Measurements from ENCODE around the gene MTCL1.

MTCL1 gene

DNA sequence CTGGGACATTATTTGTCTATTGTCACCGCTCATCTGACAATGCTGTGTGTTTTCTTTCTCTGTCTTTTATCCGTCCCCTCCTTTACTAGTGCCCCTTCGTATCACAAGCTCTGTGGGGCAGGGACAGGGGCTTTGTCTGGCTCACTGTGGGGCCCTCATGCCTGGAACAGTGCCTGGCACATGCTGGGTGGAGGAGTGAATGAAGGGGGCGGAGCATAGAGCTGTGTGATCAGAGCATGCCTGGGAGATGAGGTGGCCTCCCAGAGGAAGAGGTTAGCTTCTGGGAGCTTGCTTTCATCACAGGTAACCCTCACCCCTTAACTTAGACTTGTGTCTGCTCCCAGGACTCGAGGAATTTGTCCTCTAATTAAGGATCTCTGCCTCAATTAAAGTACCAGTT lies 16.4 kb downstream of the MTCL1 start:
- TF ChIP-seq, protein P1, sequence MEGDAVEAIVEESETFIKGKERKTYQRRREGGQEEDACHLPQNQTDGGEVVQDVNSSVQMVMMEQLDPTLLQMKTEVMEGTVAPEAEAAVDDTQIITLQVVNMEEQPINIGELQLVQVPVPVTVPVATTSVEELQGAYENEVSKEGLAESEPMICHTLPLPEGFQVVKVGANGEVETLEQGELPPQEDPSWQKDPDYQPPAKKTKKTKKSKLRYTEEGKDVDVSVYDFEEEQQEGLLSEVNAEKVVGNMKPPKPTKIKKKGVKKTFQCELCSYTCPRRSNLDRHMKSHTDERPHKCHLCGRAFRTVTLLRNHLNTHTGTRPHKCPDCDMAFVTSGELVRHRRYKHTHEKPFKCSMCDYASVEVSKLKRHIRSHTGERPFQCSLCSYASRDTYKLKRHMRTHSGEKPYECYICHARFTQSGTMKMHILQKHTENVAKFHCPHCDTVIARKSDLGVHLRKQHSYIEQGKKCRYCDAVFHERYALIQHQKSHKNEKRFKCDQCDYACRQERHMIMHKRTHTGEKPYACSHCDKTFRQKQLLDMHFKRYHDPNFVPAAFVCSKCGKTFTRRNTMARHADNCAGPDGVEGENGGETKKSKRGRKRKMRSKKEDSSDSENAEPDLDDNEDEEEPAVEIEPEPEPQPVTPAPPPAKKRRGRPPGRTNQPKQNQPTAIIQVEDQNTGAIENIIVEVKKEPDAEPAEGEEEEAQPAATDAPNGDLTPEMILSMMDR (IDR thresholded peaks at IDR 0.05; ENCODE audit: low read depth, low read length), result no peak
- DNase-seq (ENCODE audit: extremely low read depth, low read depth), result no peak

DNA sequence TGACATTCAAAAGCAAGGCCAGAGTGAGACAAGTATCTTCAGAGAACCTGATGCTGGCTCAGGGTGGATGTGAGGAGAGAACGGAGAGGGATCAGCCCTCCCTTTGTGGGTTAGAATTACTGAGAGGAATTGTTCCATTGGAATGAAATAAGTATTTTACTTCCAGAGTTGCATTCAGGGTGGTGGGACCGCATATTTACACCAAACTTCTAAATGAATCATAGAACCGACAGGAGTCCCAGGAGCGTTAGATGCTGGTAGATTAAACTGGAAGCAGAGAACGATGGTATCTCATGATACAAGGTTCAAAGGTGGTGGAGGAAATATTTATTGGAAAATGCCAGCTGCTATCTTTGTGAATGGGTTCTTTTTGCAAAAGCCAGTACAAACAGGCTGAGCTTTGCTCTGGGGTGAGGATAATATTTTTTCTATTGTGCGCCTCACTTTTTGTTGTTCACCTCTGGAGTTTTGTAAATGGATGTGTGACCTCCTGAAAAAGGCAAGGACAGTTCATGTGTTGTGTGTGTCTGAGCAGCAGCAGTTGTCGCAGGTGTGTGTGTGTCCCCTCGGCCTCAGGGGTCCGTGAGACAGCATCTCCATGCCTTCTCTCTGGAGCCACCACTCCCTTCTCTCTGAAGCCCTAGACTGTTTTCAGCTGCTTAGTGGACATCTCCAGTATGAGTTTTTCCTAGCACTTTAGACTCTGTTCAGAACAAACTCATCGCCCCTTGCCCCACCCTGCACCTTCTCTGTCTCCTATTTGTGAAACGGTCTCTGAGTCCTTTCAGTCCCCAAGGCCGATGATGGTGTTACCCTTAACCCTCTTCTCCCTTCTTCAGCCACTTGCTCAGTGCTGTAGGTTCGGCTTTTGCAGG lies 17.8 kb downstream of the MTCL1 start:
- DNase-seq (ENCODE audit: extremely low read depth, low read depth), result no peak
- TF ChIP-seq, protein P1 (IDR thresholded peaks at IDR 0.05; ENCODE audit: low read depth, low read length), result no peak

DNA sequence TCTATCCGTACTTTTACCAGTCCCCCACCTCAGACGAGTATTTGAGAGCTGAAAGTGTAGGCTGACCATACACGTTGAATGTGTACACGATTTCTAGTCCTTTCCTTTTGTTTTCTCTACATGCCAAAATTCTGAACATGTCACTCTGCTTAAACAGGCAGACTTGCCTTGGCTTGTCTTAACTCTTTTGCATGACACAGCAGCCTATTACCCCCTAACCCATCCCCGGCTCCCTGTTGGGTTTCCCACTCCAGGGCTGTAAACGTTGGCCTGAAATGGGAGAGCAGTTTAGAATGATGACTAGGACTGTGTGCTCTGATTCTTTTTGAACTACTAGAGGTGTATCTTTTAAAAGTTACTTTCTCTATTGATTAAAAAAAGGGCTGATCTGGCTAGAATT lies 19.1 kb downstream of the MTCL1 start:
- DNase-seq (ENCODE audit: extremely low read depth, low read depth), result no peak
- TF ChIP-seq, protein P1 (IDR thresholded peaks at IDR 0.05; ENCODE audit: low read depth, low read length), result no peak

DNA sequence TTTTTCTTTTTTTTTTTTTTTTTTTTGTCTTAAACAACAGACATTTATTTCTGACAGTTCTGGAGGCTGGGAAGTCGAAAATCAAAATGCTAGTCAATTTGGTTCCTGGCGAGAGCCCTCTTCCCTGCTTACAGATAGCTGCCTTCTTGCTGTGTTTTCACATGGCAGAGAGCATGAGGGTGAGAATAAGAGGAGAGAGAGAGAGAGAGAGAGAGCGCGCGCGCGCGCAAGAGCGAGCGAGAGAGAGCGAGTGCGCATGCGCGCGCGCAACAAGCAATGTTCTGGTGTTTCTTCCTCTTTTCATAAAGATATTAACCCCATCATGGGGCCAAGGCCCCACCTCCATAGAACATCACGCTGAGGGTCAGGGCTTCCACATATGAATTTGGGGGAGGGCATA lies 20.9 kb downstream of the MTCL1 start:
- TF ChIP-seq, protein P1 (IDR thresholded peaks at IDR 0.05; ENCODE audit: low read depth, low read length), result no peak

DNA sequence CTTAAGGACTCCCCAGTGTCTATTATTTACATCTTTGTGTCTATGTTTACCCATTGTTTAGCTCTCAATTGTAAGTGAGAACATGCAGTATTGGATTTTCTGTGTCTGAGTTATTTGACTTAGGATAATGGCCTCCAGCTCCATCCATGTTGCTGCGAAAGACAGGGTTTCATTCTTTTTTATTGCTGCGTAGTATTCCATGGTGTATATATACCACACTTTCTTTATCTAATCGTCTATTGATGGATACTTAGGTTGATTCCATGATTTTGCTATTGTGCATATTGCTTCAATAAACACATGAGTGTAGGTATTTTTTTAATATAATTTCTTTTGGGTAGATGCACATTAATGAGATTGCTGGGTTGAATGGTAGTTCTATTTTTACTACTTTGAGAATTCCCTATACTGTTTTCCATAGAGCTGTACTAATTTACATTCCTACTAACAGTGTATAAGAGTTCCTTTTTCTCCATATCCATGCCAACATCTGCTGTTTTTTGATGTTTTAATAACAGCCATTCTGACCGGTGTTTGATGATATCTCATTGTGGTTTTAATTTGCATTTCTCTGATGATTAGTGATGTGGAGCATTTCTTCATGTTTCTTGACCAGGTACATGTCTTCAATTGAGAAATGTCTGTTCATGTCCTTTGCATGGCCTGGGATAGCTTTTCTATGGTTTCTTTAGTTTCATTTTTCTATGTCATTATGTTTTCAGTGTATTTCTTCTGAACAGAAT lies 21.8 kb downstream of the MTCL1 start:
- TF ChIP-seq, protein P1 (IDR thresholded peaks at IDR 0.05; ENCODE audit: low read depth, low read length), result no peak
- no peak for DNase-seq (ENCODE audit: extremely low read depth, low read depth)

More for the DNA sequence above, 20.9 kb downstream of the MTCL1 start:
- no peak for DNase-seq (ENCODE audit: extremely low read depth, low read depth)

DNA sequence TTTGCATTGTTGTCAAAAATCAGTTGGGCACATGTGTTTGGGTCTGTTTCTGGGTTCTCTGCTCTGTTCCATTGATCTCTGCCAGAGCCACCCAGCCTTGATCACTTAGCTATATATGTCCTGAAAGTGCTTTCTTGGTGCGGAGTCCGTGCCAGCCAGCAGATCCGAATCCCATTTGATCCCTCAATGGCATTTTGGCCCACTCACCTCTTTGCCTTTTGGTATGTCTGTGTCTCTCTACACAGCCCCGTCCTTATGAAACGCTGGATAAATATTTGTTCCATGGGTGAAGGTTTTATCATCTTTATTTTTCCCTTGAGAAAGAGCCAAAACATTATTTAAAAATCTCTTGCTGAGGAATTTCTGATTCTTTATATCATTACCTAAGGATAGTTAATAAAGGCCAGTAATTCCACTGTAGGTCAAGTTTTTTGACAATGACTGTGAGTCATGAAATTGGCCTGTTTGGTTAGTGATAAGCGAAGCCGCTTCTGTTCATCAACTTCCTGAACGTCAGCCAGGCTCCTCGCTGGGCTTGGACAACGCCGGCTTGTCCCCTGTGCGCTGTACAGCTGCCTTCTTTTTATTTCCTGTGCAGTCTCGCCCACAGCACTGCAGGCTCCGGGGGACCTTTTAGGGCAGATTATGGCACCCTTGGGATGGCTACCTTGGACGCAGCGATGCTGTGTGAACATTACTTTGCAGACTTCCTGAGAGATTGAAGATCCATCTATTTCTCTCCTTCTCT lies 24.9 kb downstream of the MTCL1 start:
- no peak for DNase-seq (ENCODE audit: extremely low read depth, low read depth)
- TF ChIP-seq, protein P1 (IDR thresholded peaks at IDR 0.05; ENCODE audit: low read depth, low read length), result no peak

Data from AG09319 (cell line).